Ascending aorta (tissue), 2 donors: ENCODE measurements around the gene CCR4. TPM values are rescaled to one million over a fixed set of nuclear protein-coding genes. Genes with fewer than 3 reads are reported as not detected.

Source experiments
- DNase-seq, 2 donors: peaks; one replicate each; pipeline ENCODE4 v3.0.0-alpha.2; 2019; ENCODE audit warnings: low spot score in 2 of 2
- H3K27ac ChIP-seq, 2 donors: fragments of 200-600 bp; sonication (generic); one replicate each; pipeline ENCODE4 v1.5.1; 2016 to 2017; ENCODE audit warnings: mild to moderate bottlenecking in 1 of 2
- H3K27me3 ChIP-seq: fragments of 200-600 bp; sonication (generic); one replicate; pipeline ENCODE4 v1.5.1; 2017
- H3K36me3 ChIP-seq, 2 donors: fragments of 200-600 bp; sonication (generic); one replicate each; pipeline ENCODE4 v1.5.1; 2016
- H3K4me1 ChIP-seq, 2 donors: fragments of 200-600 bp; sonication (generic); one replicate each; pipeline ENCODE4 v1.5.1; 2016 to 2017; ENCODE audit warnings: mild to moderate bottlenecking in 1 of 2
- H3K4me3 ChIP-seq, 2 donors: fragments of 200-600 bp; sonication (generic); one replicate each; pipeline ENCODE4 v1.5.1; 2016 to 2017; ENCODE audit warnings: mild to moderate bottlenecking in 1 of 2
- H3K9me3 ChIP-seq, 2 donors: fragments of 200-600 bp; sonication (generic); one replicate each; pipeline ENCODE4 v1.5.1; 2016
- intact Hi-C: fragments of 100-400 bp; cut with DNase I; formaldehyde crosslinking; loops from one replicate; pipeline ENCODE4 v1.15.1; 2023
- total RNA-seq: library from RNA; depleted of rRNA; stranded (reverse); fragments of >200 nt; gene quantifications from one replicate; pipeline ENCODE4 v1.1.0, GENCODE V29; 2016
- TF ChIP-seq, protein P1 (sequence below), 3 experiments: fragments of 200-600 bp in 2 of 3; fragments of 450-650 bp in 1 of 3; sonication (generic) in 2 of 3; IDR thresholded peaks; one replicate each; pipeline ENCODE4 v1.5.1; 2016 to 2019; ENCODE audit warnings: antibody characterized with exemption in 3 of 3, mild to moderate bottlenecking in 1 of 3, moderate library complexity in 1 of 3

CCR4 gene
- total RNA-seq, 1 donor from 2014 or later = 3.1 TPM

DNA sequence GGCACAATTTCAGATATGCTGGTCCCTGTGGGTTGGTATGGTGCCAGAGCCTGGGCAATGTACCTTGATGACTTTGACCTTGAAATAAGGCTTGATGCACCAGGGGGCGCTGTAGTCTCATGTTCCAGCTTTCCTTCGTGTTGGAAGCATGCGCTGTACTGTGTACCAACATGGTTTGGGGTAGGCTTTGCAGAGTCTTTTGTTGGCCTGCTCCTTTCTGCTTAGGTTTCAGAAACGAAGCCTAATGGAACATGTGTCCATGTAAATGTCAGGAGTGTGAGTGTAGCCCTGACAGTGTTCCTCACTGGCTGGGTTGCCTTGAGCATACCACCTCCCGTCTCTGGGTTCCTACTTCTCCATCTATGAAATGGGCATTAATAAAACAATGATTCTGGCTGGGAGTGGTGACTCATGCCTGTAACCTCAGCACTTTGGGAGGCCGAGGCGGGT, 3.6 kb upstream of the CCR4 start:
- Histone ChIP-seq H3K27me3 (no peaks in the 10 kb centered on the region), H3K4me3 (no peak overlapping the region), H3K9me3 (no peaks in the 10 kb centered on the region), H3K4me1 (no peaks in the 10 kb centered on the region), H3K36me3 (no peaks in the 10 kb centered on the region), H3K27ac (no peak overlapping the region)
- peak; percentile 9 to 86 for DNase-seq
- TF ChIP-seq, protein P1, sequence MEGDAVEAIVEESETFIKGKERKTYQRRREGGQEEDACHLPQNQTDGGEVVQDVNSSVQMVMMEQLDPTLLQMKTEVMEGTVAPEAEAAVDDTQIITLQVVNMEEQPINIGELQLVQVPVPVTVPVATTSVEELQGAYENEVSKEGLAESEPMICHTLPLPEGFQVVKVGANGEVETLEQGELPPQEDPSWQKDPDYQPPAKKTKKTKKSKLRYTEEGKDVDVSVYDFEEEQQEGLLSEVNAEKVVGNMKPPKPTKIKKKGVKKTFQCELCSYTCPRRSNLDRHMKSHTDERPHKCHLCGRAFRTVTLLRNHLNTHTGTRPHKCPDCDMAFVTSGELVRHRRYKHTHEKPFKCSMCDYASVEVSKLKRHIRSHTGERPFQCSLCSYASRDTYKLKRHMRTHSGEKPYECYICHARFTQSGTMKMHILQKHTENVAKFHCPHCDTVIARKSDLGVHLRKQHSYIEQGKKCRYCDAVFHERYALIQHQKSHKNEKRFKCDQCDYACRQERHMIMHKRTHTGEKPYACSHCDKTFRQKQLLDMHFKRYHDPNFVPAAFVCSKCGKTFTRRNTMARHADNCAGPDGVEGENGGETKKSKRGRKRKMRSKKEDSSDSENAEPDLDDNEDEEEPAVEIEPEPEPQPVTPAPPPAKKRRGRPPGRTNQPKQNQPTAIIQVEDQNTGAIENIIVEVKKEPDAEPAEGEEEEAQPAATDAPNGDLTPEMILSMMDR (IDR thresholded peaks at IDR 0.05) = peak; percentile 63 to 71 (median 70)
- intact Hi-C loops = loop anchor here (2.0 to 5.0 kb wide), 2 partner anchors 125 to 424 kb away; no protein-coding TSS in a partner anchor

DNA sequence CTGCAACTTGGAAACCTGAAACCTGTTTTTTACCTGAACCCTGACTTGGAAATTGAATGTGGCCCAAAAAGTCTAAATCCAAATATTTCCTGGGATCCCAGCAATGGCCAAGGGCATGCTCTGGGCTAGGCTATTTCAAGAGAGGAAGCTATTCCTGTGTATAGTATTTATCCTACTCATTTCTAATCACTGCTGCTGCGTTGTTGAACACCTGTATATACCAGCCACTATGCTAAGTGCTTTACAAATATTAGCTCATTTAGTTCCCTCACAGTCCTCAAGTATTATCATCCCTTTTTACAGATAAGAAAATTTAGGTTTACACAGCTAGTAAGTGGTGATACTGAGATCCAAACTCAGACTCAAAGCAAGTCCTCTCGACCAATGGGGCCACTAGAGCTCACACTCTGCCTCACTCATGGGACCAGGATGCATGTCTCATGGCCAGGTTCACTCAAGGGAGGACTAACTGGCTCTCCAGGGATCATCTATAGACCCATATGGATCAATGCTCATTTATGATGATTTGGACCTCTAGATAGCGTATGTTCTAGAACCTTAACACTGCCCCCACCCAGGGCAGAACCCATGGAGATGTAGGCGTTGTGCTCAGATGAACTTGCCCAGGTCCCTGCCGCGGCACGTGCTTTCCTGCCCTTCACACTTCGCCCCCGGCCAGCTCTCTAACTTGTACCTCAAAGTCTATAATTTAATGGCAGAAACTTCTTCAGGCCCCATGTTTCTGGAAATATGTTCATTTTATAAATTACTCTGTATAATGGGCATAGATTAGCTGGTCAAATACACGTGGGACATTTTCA, 2.6 kb upstream of the CCR4 start:
- intact Hi-C loops = loop anchor here (5.0 kb wide), 1 partner anchor 423 kb away; no protein-coding TSS in a partner anchor
- Histone ChIP-seq H3K36me3 (no peaks in the 10 kb centered on the region), H3K27ac (no peak overlapping the region), H3K27me3 (no peaks in the 10 kb centered on the region), H3K9me3 (no peaks in the 10 kb centered on the region), H3K4me3 (no peak overlapping the region), H3K4me1 (no peaks in the 10 kb centered on the region)
- no peak for DNase-seq
- TF ChIP-seq, protein P1 (IDR thresholded peaks at IDR 0.05) = no peak

DNA sequence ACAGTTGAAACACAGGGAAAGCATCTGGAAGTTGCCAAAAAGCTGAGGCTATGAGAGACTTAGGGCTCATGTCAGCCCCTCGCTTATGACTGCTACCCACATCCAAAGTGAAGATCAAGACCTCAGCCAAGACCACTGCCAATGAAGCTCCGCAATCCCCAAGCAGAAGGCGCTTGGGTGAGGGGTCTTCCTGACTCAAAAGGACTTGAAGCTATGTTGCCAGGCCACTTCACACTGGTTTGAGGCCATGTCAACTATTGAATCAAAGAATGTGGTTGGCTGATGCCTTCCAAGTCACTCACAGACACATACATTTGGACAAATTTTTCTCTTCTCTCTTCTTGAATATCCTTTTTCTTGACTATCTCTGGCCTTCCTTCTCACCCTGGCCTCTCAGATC, 928 bp upstream of the CCR4 start:
- Histone ChIP-seq H3K27ac (no peak overlapping the region), H3K36me3 (no peaks in the 10 kb centered on the region), H3K9me3 (no peaks in the 10 kb centered on the region), H3K4me3 (no peak overlapping the region), H3K4me1 (no peaks in the 10 kb centered on the region), H3K27me3 (no peaks in the 10 kb centered on the region)
- TF ChIP-seq, protein P1 (IDR thresholded peaks at IDR 0.05) = no peak
- DNase-seq = no peak
- intact Hi-C loops = no loop called here

DNA sequence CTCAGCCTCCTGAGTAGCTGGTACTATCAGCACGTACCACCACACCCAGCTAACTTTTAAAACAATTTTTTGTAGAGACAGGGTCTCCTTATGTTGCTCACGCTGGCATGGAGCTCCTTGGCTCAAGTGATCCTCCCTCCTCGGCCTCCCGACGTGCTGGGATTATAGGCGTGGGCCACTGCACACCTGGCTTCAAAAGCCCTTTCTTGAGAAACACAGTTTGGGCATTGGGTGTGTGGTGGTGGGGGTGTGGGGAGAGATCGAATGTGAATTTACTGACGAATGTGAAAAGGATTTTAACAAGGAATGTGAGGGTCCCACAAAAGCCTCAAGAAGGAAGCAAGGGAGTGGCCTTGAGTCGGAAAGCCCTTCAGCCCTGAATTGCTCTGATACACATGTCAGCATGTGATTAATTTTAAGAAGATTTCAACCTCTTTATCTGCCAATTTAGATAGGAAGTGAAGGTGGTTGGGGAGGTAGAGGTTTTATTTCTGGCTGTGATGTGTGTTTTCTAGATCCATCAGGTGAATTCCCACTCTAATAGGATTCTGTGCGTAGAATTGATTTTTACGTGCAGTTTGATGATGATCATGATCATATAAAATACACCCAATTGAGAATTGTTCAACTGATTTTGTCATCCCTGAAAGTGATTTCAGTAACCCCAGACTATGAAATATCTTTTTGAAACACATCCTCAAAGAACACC, 1.1 kb downstream of the CCR4 start:
- TF ChIP-seq, protein P1 (IDR thresholded peaks at IDR 0.05) = no peak
- H3K4me1 ChIP-seq = no peaks in the 10 kb centered on the region
- no peaks in the 10 kb centered on the region for H3K27me3 ChIP-seq
- no peak overlapping the region for H3K4me3 ChIP-seq
- intact Hi-C loops = no loop called here
- no peak for DNase-seq
- no peak overlapping the region for H3K27ac ChIP-seq
- H3K9me3 ChIP-seq = no peaks in the 10 kb centered on the region
- H3K36me3 ChIP-seq = no peaks in the 10 kb centered on the region

DNA sequence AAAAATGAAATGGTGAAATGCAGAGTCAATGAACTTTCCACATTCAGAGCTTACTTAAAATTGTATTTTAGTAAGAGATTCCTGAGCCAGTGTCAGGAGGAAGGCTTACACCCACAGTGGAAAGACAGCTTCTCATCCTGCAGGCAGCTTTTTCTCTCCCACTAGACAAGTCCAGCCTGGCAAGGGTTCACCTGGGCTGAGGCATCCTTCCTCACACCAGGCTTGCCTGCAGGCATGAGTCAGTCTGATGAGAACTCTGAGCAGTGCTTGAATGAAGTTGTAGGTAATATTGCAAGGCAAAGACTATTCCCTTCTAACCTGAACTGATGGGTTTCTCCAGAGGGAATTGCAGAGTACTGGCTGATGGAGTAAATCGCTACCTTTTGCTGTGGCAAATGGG, 3.1 kb downstream of the CCR4 start:
- Histone ChIP-seq H3K4me3 (no peak overlapping the region), H3K27me3 (no peaks in the 10 kb centered on the region), H3K9me3 (no peaks in the 10 kb centered on the region), H3K4me1 (no peaks in the 10 kb centered on the region), H3K27ac (no peak overlapping the region), H3K36me3 (no peaks in the 10 kb centered on the region)
- intact Hi-C loops = no loop called here
- TF ChIP-seq, protein P1 (IDR thresholded peaks at IDR 0.05) = no peak
- DNase-seq = no peak
